Esophagus muscularis mucosa (tissue), 3 donors: ENCODE results near the gene SH2D7.

Experiments
- CTCF ChIP-seq, 3 experiments: fragments of 200-600 bp in 2 of 3; fragments of 450-650 bp in 1 of 3; sonication (generic) in 2 of 3; IDR thresholded peaks; one replicate each; pipeline ENCODE4 v1.5.1; 2017 to 2019; ENCODE audit warnings: antibody characterized with exemption in 3 of 3, mild to moderate bottlenecking in 2 of 3, moderate library complexity in 1 of 3
- POLR2A ChIP-seq: fragments of 450-650 bp; IDR thresholded peaks from one replicate; pipeline ENCODE4 v1.6.1; 2017; ENCODE audit warnings: antibody characterized with exemption, moderate library complexity, mild to moderate bottlenecking, low read depth
- POLR2AphosphoS5 ChIP-seq, 2 donors: sonication (generic); formaldehyde crosslinking; IDR thresholded peaks; one replicate each; pipeline ENCODE4 v1.6.1; 2017; ENCODE audit warnings: antibody characterized with exemption in 2 of 2

GRCh38 chr15:78063970-78064385 is 28.4 kb upstream of the SH2D7 start:
- no peak for TF ChIP-seq CTCF (IDR thresholded peaks at IDR 0.05)
- no peak for TF ChIP-seq POLR2AphosphoS5 (IDR thresholded peaks at IDR 0.05)
- no peak for TF ChIP-seq POLR2A
